ENCODE data around the gene ELOVL3. TPM values are rescaled to one million over a fixed set of nuclear protein-coding genes. Genes with fewer than 3 reads are reported as not detected.
A peak's percentile ranks its signal among the peaks of the same experiment; 100 is the strongest.

The ELOVL3 gene
- total and polyA plus RNA-seq, 10 of the 15 experiments (the other 5 are each of a cell fraction or from before 2014, with no cell fraction given) = 0.10 to 0.18 (median 0.11) TPM; not detected in 7

- peak; percentile 91; the same call in 1 of the 2 replicates for TF ChIP-seq TCF12 (IDR thresholded peaks at IDR 0.05; ENCODE audit: low read depth, low read length)
- 0 out of 2 replicates have a peak, but pooled peaks have one; percentile 23 for TF ChIP-seq CBFB (IDR thresholded peaks at IDR 0.05; ENCODE audit: low read depth)
- peak; percentile 33; the same call in 1 of the 2 replicates for TF ChIP-seq RELB (IDR thresholded peaks at IDR 0.05; ENCODE audit: low read depth)
Measured at GRCh38 chr10:102196893-102197292, 29.2 kb upstream of the ELOVL3 start (continued).

GRCh38 chr10:102198027-102198426 lies 28.1 kb upstream of the ELOVL3 start:
- ATAC-seq = no peak
- in situ Hi-C loops (cut with MboI) (no loop called here), intact Hi-C loops (cut with micrococcal nuclease; ENCODE audit: unreplicated experiment) (no loop called here)
- H3K27ac ChIP-seq (ENCODE audit: control insufficient read depth, insufficient read depth) = no peak overlapping the region
- no peak overlapping the region for H3K4me3 ChIP-seq
- ChIA-PET RAD21 (ENCODE audit: unreplicated experiment) (no interaction called here), SMC1A (ENCODE audit: uncharacterized antibody, unreplicated experiment) (no interaction called here), POLR2A (interaction anchor here (0.6 kb wide), 1 partner anchor 378 kb away, joined by 3 read pairs; no protein-coding TSS in a partner anchor), CTCF (interaction anchor here (0.8 to 1.0 kb wide), 2 partner anchors 29 to 31 kb away, joined by 3 read pairs; no protein-coding TSS in a partner anchor)
- H3K36me3 ChIP-seq (ENCODE audit: control insufficient read depth in 2 of 2, insufficient read depth in 2 of 2, low read length in 1 of 2) = no peaks in the 10 kb centered on the region
- no TSS peak for BruUV-seq (replicated peaks)
- no peak overlapping the region for H3K4me2 ChIP-seq (ENCODE audit: control insufficient read depth, insufficient read depth)
- WGBS (ENCODE audit: insufficient coverage, insufficient replicate concordance, low lambda C conversion rate, missing lambda C conversion rate) = 50% methylated on average over 2 of the region's 2 CpGs
- DNase-seq (ENCODE audit: low read depth, low spot score) = no peak
- no peak overlapping the region for H3K9ac ChIP-seq (ENCODE audit: control insufficient read depth, insufficient read depth, low read length)
- no peak overlapping the region for H2AFZ ChIP-seq (ENCODE audit: control insufficient read depth, low read depth, low read length)
- no peaks in the 10 kb centered on the region for H3K4me1 ChIP-seq (ENCODE audit: control insufficient read depth, insufficient read depth, low read length)
- no peaks in the 10 kb centered on the region for H4K20me1 ChIP-seq (ENCODE audit: control insufficient read depth, insufficient read depth)
- no peaks in the 10 kb centered on the region for H3K27me3 ChIP-seq (replicated peaks in 1 of 2; ENCODE audit: control insufficient read depth in 2 of 2, insufficient read depth in 2 of 2, low read length in 1 of 2)
- no peak for TF ChIP-seq CBX5 (IDR thresholded peaks at IDR 0.05; ENCODE audit: low read depth)
- no peak for TF ChIP-seq SRF (IDR thresholded peaks at IDR 0.05; ENCODE audit: low read depth in 2 of 2, low read length in 2 of 2)
- TF ChIP-seq PRDM15 (CRISPR knock-in tag; IDR thresholded peaks at IDR 0.05) = no peak
- no peak for TF ChIP-seq NFYA (IDR thresholded peaks at IDR 0.05; ENCODE audit: borderline replicate concordance, low read depth, low read length)
- no peak for TF ChIP-seq HDGF (IDR thresholded peaks at IDR 0.05)
- TF ChIP-seq MYB (IDR thresholded peaks at IDR 0.05; ENCODE audit: borderline replicate concordance, low read depth, low read length) = no peak
- TF ChIP-seq CHD2 (IDR thresholded peaks at IDR 0.05; ENCODE audit: borderline replicate concordance, low read depth, low read length) = no peak
- no peak for TF ChIP-seq ZNF24 (IDR thresholded peaks at IDR 0.05)
- TF ChIP-seq TCF3 (IDR thresholded peaks at IDR 0.05; ENCODE audit: borderline replicate concordance, insufficient read depth, low read depth, low read length) = no peak
- no peak for TF ChIP-seq IKZF1 (conservative IDR thresholded peaks at IDR 0.05)
- TF ChIP-seq MEF2A (IDR thresholded peaks at IDR 0.05; ENCODE audit: insufficient read depth, low read depth, low read length) = no peak
- TF ChIP-seq IRF3 (IDR thresholded peaks at IDR 0.05) = no peak
- TF ChIP-seq ESRRA (IDR thresholded peaks at IDR 0.05; ENCODE audit: low read length) = no peak
- TF ChIP-seq BMI1 (IDR thresholded peaks at IDR 0.05; ENCODE audit: borderline replicate concordance) = no peak
- no peak for FAIRE-seq
- H3K79me2 ChIP-seq (ENCODE audit: control insufficient read depth, insufficient read depth, low read length) = no peaks in the 10 kb centered on the region
- H3K9me3 ChIP-seq (replicated peaks; ENCODE audit: control insufficient read depth, insufficient read depth, low read length) = no peaks in the 10 kb centered on the region; the same call in 2 of the 3 replicates
